GM12875 (cell line): Measurements from ENCODE around the gene CD59.
"Not testable (repeated sequence)": the region's sequence is repeated elsewhere in the genome, so short reads cannot be mapped to it uniquely, and the experiment has no call there.

ENCODE experiments used
- H3K4me3 ChIP-seq: one replicate; pipeline ENCODE4 v1.5.1; 2011; ENCODE audit warnings: low read depth, low read length, control low read depth
- TF ChIP-seq, protein P1 (sequence below): IDR thresholded peaks from 2 replicates; pipeline ENCODE4 v1.5.1; 2011; ENCODE audit warnings: low read depth, mild to moderate bottlenecking, control low read depth, inconsistent platforms, low read length, moderate library complexity, borderline replicate concordance; ENCODE audit not compliant: insufficient read depth

The CD59 gene

DNA sequence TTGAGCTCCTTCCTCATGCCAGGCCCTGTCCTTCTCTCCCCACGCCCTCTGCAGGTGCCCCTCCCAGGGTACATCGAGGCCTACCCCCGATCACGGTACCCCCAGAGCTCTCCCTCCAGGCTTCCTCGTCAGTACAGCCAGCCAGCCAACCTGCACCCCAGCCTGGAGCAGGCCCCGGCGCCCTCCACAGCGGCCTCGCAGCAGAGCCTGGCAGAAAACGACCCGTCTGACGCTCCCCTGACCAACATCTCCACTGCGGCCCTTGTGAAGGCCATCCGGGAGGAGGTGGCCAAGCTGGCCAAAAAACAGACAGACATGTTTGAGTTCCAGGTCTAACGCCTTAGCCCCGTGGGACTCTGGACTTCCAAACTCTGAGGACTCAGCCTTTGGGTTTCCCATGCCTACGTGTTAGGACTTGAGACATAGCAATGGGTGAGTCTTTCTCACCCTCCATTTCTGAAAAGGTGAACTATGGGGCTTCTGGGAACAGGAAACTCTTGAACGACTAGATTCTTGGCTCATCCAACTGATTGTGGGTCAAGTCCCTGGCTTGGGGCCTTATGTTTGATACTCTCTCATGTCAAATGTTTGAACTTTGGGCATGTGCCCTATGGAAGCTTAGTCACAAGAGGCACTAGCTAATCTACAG lies 68.3 kb downstream of the CD59 start:
- TF ChIP-seq, protein P1, sequence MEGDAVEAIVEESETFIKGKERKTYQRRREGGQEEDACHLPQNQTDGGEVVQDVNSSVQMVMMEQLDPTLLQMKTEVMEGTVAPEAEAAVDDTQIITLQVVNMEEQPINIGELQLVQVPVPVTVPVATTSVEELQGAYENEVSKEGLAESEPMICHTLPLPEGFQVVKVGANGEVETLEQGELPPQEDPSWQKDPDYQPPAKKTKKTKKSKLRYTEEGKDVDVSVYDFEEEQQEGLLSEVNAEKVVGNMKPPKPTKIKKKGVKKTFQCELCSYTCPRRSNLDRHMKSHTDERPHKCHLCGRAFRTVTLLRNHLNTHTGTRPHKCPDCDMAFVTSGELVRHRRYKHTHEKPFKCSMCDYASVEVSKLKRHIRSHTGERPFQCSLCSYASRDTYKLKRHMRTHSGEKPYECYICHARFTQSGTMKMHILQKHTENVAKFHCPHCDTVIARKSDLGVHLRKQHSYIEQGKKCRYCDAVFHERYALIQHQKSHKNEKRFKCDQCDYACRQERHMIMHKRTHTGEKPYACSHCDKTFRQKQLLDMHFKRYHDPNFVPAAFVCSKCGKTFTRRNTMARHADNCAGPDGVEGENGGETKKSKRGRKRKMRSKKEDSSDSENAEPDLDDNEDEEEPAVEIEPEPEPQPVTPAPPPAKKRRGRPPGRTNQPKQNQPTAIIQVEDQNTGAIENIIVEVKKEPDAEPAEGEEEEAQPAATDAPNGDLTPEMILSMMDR = no peak
- H3K4me3 ChIP-seq = no peak overlapping the region

DNA sequence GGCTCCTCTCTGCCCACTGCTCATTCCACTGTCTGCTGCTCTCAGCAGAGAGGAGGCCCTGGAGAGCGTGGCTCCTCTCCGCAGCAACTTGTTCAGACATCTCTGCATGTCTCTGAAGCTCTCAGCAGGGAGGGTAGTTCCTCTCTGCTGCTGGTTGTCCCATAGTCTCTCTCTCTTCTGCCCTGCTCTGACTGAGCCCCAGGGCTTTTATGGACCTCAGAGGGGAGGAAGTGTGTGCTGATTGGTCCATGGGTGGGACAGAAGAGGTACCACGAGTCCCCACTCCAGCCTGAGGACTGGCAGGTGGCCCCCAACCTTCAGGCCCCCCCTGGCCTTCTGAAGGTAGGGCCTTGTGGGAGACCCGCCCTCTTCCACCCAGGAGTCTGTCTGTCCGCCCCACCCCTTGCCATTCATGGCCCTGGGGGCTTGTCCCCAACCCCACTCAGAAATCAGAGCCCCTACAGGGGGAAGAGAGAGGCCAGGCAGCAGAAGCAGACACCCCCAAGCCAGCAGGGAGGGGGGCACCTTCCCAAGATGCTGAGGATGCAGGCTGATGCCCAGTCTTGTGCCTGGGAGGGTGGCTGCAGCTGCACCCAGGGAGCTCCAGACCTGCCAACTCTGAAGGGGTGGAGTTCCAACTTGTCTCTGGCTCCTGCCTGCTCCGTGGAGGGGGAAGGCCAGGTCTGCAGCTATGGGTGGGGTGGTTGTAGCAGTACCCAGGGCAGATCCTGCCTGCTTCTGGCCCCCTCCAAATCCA lies 70.7 kb downstream of the CD59 start:
- TF ChIP-seq, protein P1 = no peak
- H3K4me3 ChIP-seq = no peak overlapping the region

DNA sequence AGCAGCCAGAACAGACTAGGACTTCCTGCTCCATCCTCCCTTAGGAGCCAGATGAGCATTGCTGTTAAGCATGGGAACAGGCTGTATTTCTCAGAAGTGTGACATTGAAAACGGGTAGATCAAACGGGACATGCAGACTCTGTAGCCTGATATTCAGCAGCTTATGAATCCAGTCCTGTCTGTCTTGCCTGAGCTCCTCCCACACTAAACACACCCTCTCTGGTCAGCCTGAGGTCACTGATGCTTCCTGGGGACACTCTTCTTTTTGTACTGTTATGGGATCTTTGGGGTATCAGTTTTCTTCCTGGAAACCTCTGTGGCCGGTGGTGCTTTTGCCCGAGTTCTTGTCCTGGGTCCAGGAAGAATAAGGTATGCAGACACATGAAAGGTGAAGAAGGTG lies 71.4 kb downstream of the CD59 start:
- H3K4me3 ChIP-seq = no peak overlapping the region
- TF ChIP-seq, protein P1 = no peak

DNA sequence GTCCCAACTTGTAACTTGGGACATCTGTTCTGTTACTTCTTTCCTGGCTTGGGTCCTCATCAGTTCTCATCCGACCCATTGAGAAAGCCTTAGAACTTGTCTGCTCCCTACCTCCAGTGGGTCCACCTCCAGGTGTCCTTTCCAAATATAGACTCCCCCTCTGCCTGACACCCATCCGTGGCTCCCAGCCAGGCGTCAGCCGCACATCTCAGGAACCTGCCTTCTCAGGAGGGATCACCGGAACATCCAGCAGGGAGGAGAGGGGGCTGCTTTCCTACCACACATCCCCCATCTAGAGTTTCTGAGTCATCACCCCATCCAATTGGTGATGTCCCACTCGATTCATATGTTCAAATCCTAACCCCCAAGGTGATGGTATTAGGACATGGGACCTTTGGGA lies 72.1 kb downstream of the CD59 start:
- TF ChIP-seq, protein P1 = no peak

DNA sequence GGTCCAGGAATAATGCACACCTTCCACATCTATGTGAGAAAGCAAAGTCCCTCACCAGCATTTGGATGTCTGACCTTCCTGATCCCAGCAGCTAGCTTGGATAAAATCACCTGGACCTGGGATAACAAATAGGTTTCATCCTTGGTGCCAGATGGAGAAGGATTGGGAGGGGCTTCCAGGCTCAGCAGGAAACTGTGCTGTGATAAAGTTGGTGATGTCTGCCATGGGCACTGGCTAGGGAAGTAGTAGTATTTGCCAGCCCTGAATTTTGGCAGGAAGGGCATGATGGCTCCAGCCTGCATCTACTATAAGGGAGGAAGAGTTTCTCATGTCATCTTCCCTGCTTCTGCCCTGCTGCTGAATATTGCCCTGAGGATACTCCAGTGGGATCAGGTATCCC lies 73.1 kb downstream of the CD59 start:
- TF ChIP-seq, protein P1 = no peak
- H3K4me3 ChIP-seq = no peak overlapping the region

More for the DNA sequence above, 72.1 kb downstream of the CD59 start:
- H3K4me3 ChIP-seq = no peak overlapping the region

DNA sequence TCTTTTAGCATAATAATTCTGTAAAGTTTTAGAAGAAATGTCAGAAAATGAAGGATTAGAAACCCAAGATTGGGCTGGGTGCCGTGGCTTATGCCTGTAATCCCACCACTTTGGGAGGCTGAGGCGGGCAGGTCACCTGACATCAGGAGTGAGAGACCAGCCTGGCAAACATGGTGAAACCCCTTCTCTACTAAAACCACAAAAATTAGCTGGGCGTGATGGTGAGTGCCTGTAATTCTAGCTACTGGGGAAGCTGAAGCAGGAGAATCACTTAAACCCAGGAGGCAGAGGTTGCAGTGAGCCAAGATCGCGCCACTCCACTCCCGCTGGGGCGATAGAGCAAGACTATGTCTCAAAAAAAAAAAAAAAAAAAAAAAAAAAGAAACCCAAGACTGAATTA lies 74.7 kb downstream of the CD59 start:
- not testable (repeated sequence) for H3K4me3 ChIP-seq

DNA sequence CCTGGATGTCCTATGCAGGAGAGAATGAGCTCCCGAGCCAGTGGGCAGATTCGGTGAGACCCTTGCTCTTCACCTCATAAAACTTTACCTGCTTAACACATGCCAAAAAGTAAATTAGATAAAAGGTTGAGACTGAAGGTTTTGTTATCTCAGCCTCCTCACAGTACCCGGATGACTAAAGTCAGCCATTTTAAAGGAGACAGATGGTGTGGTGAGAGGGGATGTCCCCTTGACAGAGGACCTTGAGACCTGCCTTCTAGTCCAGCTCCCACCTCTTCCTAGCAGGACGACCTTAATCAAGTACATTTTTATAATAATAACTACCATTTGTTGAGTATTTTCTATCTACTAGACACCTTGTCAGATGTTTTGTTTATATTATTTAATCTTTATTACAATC lies 75.3 kb downstream of the CD59 start:
- no peak overlapping the region for H3K4me3 ChIP-seq
- TF ChIP-seq, protein P1 = no peak
